HEK293 (cell line): ENCODE measurements around the gene TMA7B.

Source experiments
- HOXD13 ChIP-seq: sonication (generic); formaldehyde crosslinking; IDR thresholded peaks from 2 replicates; pipeline ENCODE4 v1.8.0; 2022; ENCODE audit warnings: missing genetic modification reagents, borderline replicate concordance
- PATZ1 ChIP-seq: fragments of 450-650 bp; formaldehyde crosslinking; IDR thresholded peaks from 2 replicates; pipeline ENCODE4 v1.5.1; 2016; ENCODE audit warnings: missing biosample characterization, missing genetic modification characterization
- REPIN1 ChIP-seq: fragments of 450-650 bp; formaldehyde crosslinking; IDR thresholded peaks from 2 replicates; pipeline ENCODE4 v1.5.1; 2017; ENCODE audit warnings: missing biosample characterization, missing genetic modification characterization, low read depth
- ZNF19 ChIP-seq: fragments of 450-650 bp; formaldehyde crosslinking; IDR thresholded peaks from 2 replicates; pipeline ENCODE4; 2016; ENCODE audit warnings: missing biosample characterization, missing genetic modification characterization, low read depth
- ZNF239 ChIP-seq: fragments of 450-650 bp; formaldehyde crosslinking; IDR thresholded peaks from 2 replicates; pipeline ENCODE4 v1.5.1; 2016; ENCODE audit warnings: missing biosample characterization, missing genetic modification characterization
- ZNF24 ChIP-seq: fragments of 450-650 bp; formaldehyde crosslinking; IDR thresholded peaks from 2 replicates; pipeline ENCODE4 v1.5.1; 2016; ENCODE audit warnings: missing biosample characterization, missing genetic modification characterization
- ZNF335 ChIP-seq: fragments of 450-650 bp; formaldehyde crosslinking; conservative IDR thresholded peaks from 2 replicates; pipeline ENCODE4 v1.5.1; 2016; ENCODE audit warnings: missing biosample characterization, missing genetic modification characterization
- TF ChIP-seq, protein P1 (sequence below): fragments of 450-650 bp; formaldehyde crosslinking; IDR thresholded peaks from 2 replicates; pipeline ENCODE4 v1.5.1; 2016; ENCODE audit warnings: missing biosample characterization, missing genetic modification characterization

GRCh38 chr22:39980596-39980995 is 20.4 kb downstream of the TMA7B start:
- TF ChIP-seq, protein P1, sequence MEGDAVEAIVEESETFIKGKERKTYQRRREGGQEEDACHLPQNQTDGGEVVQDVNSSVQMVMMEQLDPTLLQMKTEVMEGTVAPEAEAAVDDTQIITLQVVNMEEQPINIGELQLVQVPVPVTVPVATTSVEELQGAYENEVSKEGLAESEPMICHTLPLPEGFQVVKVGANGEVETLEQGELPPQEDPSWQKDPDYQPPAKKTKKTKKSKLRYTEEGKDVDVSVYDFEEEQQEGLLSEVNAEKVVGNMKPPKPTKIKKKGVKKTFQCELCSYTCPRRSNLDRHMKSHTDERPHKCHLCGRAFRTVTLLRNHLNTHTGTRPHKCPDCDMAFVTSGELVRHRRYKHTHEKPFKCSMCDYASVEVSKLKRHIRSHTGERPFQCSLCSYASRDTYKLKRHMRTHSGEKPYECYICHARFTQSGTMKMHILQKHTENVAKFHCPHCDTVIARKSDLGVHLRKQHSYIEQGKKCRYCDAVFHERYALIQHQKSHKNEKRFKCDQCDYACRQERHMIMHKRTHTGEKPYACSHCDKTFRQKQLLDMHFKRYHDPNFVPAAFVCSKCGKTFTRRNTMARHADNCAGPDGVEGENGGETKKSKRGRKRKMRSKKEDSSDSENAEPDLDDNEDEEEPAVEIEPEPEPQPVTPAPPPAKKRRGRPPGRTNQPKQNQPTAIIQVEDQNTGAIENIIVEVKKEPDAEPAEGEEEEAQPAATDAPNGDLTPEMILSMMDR (tag by site-specific recombination): no peak
- TF ChIP-seq HOXD13 (no peak), ZNF239 (tag by site-specific recombination) (no peak), PATZ1 (tag by site-specific recombination) (no peak), REPIN1 (tag by site-specific recombination) (no peak), ZNF335 (tag by site-specific recombination) (no peak), ZNF19 (no peak), ZNF24 (tag by site-specific recombination) (no peak)
